GM19395 (cell line): ENCODE measurements around the gene LGALS3BP.

Experiments used
- ATAC-seq: cut with Tn5 transposase; IDR thresholded peaks from one replicate; pipeline ENCODE4 v1.9.1; 2021; ENCODE audit warnings: mild to moderate bottlenecking, moderate library complexity; ENCODE audit not compliant: unreplicated experiment

LGALS3BP gene

GRCh38 chr17:78921437-78921971 lies 58.2 kb downstream of the LGALS3BP start:
- ATAC-seq: no peak
